ENCODE results near the gene MT1F.

Gene MT1F

GRCh38 chr16:56645311-56645710, 12.4 kb upstream of the MT1F start:
- peaks cover 6% of the 10 kb centered on the region for H3K4me1 ChIP-seq (ENCODE audit: insufficient read depth, low read length, severe bottlenecking)
- H3K4me3 ChIP-seq (ENCODE audit: low read depth, low read length, poor library complexity, severe bottlenecking), result no peak overlapping the region
- TF ChIP-seq CTCF (IDR thresholded peaks at IDR 0.05; ENCODE audit: low read length) (no peak), EZH2 (IDR thresholded peaks at IDR 0.05; ENCODE audit: borderline replicate concordance, low read length) (no peak)
- no peaks in the 10 kb centered on the region for H3K27me3 ChIP-seq (ENCODE audit: insufficient read depth, low read length)
- no peak overlapping the region for H3K4me2 ChIP-seq (ENCODE audit: low read length)
- no peaks in the 10 kb centered on the region for H4K20me1 ChIP-seq (ENCODE audit: insufficient read depth, low read length)
- no peak overlapping the region for H2AFZ ChIP-seq (ENCODE audit: low read length)
- H3K27ac ChIP-seq (ENCODE audit: low read depth, low read length, poor library complexity, severe bottlenecking), result no peak overlapping the region
- no peaks in the 10 kb centered on the region for H3F3A ChIP-seq (ENCODE audit: insufficient read depth, low read length)
- H3K9ac ChIP-seq (ENCODE audit: low read length), result no peak overlapping the region
- no peaks in the 10 kb centered on the region for H3K36me3 ChIP-seq (ENCODE audit: insufficient read depth, low read length)
- H3K79me2 ChIP-seq (ENCODE audit: insufficient read depth, low read length), result no peaks in the 10 kb centered on the region
- H3K9me2 ChIP-seq (ENCODE audit: low read depth, low read length), result no peaks in the 10 kb centered on the region
- H3K9me3 ChIP-seq (ENCODE audit: low read length), result no peaks in the 10 kb centered on the region

GRCh38 chr16:56645838-56646237, 11.9 kb upstream of the MT1F start:
- Histone ChIP-seq H4K20me1 (ENCODE audit: insufficient read depth, low read length) (no peaks in the 10 kb centered on the region), H3K79me2 (ENCODE audit: insufficient read depth, low read length) (no peaks in the 10 kb centered on the region), H3K4me2 (ENCODE audit: low read length) (no peak overlapping the region), H3K36me3 (ENCODE audit: insufficient read depth, low read length) (no peaks in the 10 kb centered on the region), H3K27me3 (ENCODE audit: insufficient read depth, low read length) (no peaks in the 10 kb centered on the region), H3K9ac (ENCODE audit: low read length) (no peak overlapping the region), H3K9me2 (ENCODE audit: low read depth, low read length) (no peaks in the 10 kb centered on the region), H2AFZ (ENCODE audit: low read length) (no peak overlapping the region), H3K27ac (ENCODE audit: low read depth, low read length, poor library complexity, severe bottlenecking) (no peak overlapping the region), H3K9me3 (ENCODE audit: low read length) (no peaks in the 10 kb centered on the region), H3K4me1 (ENCODE audit: insufficient read depth, low read length, severe bottlenecking) (peaks cover 6% of the 10 kb centered on the region), H3F3A (ENCODE audit: insufficient read depth, low read length) (no peaks in the 10 kb centered on the region), H3K4me3 (ENCODE audit: low read depth, low read length, poor library complexity, severe bottlenecking) (no peak overlapping the region)
- TF ChIP-seq CTCF (IDR thresholded peaks at IDR 0.05; ENCODE audit: low read length) (no peak), EZH2 (IDR thresholded peaks at IDR 0.05; ENCODE audit: borderline replicate concordance, low read length) (no peak)

GRCh38 chr16:56647641-56648431, 9.9 kb upstream of the MT1F start:
- 0 out of 2 replicates have a peak, but pooled peaks cover 4% of the 10 kb centered on the region for H3K27me3 ChIP-seq (ENCODE audit: insufficient read depth, low read length)
- peaks cover 4% of the 10 kb centered on the region for H3K4me1 ChIP-seq (ENCODE audit: insufficient read depth, low read length, severe bottlenecking)
- H3F3A ChIP-seq (ENCODE audit: insufficient read depth, low read length), result no peaks in the 10 kb centered on the region
- no peak overlapping the region for H3K9ac ChIP-seq (ENCODE audit: low read length)
- no peak overlapping the region for H3K27ac ChIP-seq (ENCODE audit: low read depth, low read length, poor library complexity, severe bottlenecking)
- TF ChIP-seq CTCF (IDR thresholded peaks at IDR 0.05; ENCODE audit: low read length) (no peak), EZH2 (IDR thresholded peaks at IDR 0.05; ENCODE audit: borderline replicate concordance, low read length) (no peak)
- no peaks in the 10 kb centered on the region for H3K36me3 ChIP-seq (ENCODE audit: insufficient read depth, low read length)
- no peak overlapping the region for H2AFZ ChIP-seq (ENCODE audit: low read length)
- no peaks in the 10 kb centered on the region for H4K20me1 ChIP-seq (ENCODE audit: insufficient read depth, low read length)
- no peaks in the 10 kb centered on the region for H3K9me3 ChIP-seq (ENCODE audit: low read length)
- H3K79me2 ChIP-seq (ENCODE audit: insufficient read depth, low read length), result no peaks in the 10 kb centered on the region
- H3K4me3 ChIP-seq (ENCODE audit: low read depth, low read length, poor library complexity, severe bottlenecking), result no peak overlapping the region
- no peaks in the 10 kb centered on the region for H3K9me2 ChIP-seq (ENCODE audit: low read depth, low read length)
- H3K4me2 ChIP-seq (ENCODE audit: low read length), result no peak overlapping the region
